Measurements from ENCODE around the gene IGFBP1.

Gene IGFBP1

DNA sequence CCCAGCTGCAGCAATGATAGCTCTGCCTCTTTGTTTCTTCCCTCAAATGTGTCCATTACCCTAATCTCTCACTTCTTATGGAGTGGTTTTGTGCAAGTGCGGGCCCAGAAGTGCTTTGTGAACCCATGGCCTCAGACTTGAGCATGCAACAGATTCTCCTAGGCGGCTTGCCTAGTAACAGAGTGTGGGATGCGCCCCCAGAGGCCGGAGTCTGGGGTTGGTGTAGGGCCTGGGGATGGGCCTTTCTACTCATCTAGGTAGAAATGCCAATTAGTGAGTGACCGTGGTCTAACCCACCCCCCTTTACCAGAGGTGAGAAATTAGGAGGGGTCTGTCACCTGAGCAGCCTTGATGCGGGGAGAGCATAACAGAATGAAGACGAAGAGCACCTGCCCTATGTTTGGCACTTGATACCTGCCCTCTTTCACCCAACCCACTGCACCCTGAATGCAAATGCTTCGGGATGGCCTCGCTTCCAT is 7.0 kb upstream of the IGFBP1 start:
- DNase-seq = no peak

DNA sequence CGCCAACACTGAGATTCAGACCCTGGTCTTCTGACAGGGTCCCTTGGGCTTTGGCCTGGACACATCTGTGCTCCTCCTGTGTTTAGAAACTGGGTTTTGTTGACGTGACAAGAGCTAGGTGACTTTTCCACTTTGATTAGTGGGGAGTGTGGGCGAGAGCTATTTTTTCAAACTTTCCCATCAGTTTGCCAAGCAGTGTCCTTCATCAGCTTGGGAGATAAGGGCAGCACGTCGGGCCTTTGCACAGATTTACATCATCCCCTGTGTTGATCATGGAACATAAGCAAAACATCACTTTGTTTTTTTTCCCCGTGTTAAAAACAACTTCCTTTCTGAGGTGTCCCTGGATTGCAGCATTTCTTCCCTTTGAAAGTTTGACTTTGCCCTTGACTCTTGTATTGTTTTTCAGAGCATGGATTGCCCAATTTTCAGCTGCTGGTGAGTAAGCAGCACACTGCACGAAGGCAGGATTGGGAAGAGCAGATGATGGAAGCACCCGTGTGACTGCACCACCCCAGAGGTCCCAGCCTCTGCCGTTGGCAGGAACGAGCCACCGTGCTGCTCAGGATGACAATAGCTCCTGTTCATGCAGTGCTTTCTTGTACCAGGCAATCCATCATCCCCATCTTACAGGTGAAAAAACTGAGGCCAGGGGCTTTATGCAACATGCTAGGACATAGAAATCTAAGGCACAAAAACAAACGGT is 6.4 kb upstream of the IGFBP1 start:
- no peak for DNase-seq

DNA sequence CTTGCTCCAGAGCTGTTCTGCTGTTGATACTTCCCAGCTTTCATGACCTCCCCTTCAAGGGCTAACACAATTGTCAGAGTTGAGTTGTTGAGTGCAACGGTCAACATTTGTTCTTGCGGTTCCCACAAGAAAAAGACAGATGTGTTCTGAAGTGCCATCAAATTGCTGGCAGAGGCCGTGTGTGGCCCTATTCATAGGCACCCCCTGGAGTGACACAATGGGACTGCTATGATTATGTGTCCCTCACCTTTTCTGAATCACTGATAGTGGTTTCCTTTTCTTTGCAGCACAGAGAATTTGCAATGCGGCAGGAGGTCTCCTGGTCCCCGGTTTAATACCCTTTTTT is 5.8 kb upstream of the IGFBP1 start:
- DNase-seq = peak; percentile 77

DNA sequence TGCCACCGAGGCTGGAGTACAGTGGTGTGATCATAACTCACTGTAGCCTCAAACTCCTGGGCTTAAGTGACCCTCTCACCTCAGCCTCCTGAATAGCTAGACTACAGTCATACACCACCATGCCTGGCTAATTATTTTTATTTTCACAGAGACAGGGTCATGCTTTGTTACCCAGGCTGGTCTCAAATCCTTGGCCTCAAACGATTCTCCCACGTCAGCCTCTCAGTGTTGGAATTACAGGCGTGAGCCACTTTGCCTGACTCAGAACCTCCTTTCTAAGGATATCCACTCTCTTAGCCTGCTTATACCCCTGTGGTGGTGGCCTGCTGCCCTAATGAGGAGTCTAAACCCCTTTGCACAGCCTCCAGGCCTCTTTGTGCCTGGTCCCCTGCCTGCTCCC is 4.2 kb upstream of the IGFBP1 start:
- no peak for DNase-seq

DNA sequence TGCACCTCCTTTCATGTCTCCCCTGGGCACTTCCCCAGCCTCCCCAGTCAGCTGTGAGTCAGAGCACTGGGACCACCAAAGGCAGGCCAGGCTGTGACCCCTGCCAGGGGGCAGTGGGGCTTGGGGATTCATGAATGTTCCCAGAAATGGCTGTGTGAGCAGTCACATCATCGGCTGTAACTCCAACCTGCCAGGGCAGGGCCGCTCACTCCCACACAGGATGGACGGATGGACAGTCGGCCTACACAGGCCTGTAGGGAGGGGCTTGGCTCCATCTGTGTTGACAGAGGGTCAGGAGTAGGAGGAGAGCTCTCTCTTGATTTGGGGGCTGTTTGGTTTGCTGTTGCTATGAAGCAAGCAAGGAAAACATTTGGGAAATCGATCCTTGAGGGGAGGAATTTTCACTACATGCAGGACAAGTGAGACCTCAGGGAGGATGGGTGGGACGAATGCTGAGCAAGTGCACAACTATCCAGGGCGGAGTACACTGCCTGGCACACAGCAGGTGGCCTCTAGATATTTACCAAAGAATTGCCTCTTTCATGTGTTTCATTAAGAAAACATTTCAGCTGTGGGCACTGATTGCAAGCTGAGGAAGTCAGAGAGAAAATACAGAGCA is 2.9 kb upstream of the IGFBP1 start:
- DNase-seq = no peak

DNA sequence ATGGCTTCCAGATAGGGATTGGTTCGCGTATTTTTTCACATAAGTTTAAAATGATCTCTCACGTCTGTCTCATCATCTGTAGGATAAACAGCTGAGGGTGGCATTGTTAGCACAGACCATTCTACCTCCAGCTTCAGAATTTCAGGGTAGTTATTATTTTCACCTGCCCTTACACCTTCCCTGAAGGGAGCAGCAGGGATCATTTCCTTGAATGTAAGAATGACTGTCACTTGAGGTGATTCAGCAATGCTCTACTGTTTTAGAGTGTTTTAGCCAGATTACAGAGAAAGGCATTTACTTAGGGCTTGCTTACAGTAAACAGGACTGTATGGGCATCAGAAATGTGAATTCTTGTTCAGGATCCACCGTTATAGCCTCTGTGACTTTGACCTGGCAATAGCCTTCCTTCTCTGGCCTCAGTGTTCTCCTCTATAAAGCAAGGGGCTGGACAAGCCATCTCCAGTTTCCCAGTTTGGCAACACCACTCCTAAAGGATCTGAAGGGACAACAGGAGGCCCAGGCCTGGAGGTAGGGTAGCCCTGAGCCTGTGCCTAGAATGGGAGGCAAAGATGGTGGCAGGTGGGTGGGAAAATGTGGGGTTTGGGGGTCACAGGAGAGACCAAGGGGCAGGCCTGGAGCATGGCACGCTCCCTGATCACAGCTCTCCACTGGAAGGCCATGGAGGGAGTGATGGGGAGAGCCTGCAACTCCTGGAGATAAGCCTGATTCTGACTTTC is 1.2 kb upstream of the IGFBP1 start:
- DNase-seq = no peak

DNA sequence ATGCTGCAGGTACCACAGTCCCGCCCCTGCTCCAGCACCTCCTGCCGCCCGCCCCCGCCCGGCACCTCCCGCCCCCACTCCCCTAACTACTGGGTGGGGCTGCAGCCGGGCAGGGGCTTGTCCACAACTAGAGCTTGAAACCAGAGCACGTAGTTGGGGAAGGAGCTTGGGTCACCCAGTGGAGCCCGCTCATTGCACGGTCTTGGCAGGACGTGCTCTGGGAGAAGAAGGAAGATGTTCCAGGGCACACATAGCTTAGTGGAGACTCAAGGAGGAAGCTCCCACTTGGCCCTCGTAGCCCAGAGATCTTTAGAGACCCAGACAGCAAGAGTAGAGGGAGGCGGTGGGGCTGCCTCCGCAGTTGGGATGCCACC is 692 bp downstream of the IGFBP1 start:
- no peak for DNase-seq

DNA sequence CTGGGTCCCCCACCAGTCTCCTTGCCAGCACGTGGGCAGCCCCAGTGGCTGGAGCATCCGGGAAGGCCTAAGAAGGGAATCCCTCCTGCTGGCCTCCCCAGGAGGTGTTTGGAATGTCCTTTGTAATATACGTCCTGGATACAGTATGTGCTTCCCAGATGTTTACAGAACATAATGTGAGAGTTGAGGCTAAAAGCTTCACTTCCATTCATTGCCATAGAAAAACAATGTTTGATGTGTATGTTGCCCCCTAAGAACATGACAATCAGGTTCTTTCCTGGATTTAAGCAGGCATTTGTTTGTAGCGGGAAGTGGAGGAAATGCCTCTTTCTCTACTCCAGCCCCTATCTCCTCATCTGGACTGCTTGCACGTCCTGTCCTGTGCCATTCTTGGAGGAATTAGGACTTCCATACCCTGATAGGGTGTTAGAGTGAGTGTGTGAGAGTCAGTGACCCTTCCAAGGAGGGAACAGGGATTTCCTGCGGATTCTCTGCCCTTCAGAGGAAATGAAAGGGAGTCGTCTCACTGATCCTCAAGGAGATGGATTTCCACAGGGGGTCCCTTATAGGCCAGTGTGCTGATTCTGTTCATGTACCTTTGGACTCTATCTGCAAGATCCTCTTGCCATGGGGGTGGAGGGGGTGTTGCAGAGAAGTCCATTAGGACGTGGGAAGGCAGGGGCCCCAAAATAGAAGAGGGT is 1.2 kb downstream of the IGFBP1 start:
- no peak for DNase-seq

DNA sequence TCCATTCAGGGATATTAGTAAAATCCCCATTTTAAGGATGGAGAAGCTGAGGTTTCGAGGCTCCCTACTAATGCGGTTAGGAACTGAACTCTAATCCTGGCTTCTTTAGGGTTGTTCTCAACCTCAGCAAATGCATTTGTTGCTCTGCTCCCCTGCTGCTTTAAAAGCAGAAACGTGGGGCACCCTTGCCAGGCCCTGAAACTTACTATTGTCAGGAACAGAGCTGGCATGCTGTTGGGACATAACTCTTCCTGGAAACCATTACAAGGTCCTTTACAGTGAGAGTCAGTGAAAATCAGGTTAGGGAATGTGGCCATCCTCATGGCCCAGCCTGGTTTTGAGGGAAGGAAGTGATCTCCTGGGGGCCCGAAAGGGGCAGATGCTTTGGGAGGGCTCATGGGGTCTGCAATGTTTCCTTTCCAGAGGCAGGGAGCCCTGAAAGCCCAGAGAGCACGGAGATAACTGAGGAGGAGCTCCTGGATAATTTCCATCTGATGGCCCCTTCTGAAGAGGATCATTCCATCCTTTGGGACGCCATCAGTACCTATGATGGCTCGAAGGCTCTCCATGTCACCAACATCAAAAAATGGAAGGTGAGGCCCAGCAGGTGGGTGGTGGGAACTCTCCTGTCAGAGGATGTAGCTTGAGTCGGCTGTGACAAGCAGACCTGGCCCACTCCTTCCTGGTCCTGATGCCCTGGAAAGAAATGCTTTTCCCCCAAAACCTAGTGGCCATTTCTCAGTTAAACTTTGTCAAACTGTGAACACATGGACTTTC is 2.0 kb downstream of the IGFBP1 start:
- DNase-seq = no peak

DNA sequence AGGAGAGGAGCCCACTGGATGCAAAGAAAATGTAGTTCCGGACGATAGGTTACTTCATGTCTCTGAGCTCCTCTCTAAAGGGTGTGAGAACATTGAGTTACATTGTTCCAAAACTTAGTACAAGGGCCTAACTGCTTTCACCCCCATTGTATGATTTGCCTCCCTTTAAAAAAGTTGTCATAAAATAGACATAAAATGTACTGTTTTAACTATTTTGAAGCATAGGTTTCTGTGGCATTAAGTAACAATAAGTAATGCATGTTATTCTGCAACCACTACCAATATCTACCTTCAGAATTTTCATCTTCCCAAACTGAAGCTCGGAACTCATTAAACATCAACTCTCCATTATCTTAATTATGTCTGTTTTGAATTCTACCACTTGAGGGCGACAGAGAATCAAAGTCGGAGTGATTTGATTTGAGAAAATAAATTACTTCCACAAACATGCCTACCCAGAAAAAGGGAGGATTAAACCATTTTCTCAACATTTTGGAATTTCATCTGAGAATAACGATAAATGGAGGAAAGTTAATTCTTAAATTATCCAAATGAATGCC is 2.7 kb downstream of the IGFBP1 start:
- peak; percentile 2 for DNase-seq

DNA sequence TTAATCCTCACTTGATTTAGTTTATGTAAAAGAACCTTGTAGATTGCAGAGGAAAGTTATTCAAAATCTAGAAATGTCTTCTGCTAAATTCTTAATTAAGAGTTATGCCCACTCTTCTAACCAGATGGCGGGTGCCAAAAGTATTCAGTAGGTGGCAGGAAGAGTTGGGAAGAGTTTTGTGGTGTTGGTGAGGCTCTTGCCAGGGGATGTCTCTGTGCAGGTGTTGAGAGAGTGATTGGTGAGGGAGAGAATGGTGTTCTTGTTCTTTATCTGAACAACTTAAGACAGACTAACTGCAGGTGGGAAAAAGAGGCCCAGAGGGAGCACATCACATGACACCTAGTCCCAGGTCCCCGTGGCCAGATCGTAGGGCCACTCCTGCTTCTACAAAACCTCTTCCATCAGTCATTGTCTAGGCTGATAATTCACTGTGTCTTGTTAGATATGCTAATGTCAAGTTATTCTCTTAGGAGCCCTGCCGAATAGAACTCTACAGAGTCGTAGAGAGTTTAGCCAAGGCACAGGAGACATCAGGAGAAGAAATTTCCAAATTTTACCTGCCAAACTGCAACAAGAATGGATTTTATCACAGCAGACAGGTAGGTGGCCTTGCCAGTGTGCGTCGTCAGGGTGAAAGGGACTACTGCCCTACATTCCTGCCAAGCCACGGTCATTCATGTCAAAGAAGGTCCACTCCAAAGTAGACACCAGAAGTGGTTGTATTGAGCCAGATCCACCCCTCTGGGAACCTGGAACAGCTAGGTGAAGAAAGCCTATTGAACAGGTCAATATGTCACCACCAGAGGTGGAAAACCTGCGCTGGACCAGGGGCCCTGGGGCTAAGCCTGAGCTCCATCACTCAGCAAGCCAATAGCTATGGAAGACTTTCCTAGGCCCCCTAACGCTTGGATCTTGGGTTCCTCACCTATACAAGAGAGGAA is 3.4 kb downstream of the IGFBP1 start:
- DNase-seq = no peak

DNA sequence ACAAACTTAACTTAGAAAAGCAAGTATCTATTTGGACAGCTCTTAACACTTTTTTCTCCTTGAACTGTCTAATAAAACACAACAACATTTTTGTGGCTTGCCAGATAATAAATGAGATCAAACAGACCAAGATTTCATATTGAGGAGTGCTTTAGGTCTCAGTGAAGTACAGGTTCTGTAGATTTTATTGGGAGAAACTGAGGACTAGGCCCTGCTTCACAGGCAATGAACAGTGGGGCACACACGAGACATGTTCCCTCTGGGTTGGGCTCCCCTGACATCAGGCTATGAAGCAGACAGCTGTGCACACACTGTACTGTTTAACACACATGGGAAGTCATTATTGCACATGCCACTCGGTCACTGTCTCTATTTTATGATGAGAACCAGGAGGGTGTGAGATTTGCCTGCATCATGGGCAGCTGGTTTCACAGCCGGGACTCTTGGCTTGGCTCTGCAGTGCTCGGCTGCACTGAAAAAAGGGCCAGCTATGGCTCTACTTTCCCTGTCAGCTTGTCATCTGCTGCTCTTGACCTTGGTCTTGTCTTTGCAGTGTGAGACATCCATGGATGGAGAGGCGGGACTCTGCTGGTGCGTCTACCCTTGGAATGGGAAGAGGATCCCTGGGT is 4.2 kb downstream of the IGFBP1 start:
- no peak for DNase-seq

DNA sequence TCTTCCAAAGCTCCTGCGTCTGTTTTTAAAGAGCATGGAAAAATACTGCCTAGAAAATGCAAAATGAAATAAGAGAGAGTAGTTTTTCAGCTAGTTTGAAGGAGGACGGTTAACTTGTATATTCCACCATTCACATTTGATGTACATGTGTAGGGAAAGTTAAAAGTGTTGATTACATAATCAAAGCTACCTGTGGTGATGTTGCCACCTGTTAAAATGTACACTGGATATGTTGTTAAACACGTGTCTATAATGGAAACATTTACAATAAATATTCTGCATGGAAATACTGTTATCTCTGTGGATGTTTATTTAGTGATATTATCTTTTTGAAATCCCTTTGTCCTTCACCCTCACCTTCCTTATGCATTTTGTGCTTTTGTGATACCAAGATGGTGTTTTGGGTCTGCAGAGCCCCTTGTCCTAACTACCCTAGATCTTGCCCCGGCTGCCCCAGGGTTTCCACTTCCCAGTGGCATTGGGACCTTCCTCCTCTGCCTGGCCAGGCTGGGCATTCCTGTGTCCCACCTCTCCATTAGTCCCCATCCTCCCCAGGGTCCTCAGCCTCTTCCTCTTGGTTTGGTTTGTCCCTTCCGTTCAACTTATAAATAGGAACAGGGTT is 5.2 kb downstream of the IGFBP1 start:
- no peak for DNase-seq

DNA sequence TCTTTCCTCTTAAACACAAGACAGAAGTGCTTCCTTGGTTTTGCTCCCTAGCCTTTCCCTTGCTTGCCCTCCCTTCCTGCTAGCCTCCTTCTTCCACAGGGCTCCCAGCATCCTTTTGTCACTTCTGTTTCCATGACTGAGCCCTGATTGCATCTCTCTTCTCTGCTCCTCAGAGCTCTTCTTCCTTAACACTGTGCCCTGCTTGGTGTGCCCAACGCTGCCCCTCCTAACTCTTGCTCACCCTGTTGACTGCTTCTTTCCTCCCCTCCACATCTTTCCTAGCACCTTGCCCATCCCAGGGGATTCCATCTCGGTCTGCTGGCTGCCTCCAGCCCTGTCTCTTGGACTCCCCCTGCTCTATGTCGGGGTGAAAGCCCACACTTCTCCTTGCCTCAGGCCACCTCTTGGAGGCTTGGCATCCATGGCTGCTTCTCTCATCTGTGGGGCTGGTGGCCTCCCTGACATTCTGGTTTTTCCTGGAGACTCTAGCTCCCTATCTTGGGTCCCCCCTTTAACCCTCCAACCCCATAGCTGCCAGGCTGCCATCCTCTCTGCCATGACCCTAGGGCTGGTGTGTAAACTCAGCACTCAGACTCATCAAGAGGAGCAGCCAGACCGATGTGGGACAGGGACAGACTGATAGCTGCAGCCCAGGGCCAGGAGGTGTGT is 5.8 kb downstream of the IGFBP1 start:
- no peak for DNase-seq

DNA sequence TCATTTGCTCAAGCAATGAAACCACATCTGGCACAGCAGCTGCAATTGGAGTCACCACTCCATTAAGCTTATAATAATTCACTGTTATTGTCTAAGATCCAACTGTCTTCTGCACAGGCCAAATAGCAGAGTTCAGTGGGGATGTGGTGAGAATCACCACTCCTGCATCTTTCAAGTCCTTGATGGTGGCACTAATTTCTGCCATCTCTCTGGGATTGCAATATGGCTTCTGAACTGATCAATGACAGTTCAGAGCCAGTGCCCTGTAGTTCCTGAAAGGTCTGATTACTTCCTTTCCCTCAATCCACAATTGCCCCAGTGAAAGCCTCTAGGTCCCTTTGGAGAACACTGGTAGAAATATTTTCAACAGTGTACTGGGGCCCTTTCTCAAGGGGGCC is 6.4 kb downstream of the IGFBP1 start:
- no peak for DNase-seq

DNA sequence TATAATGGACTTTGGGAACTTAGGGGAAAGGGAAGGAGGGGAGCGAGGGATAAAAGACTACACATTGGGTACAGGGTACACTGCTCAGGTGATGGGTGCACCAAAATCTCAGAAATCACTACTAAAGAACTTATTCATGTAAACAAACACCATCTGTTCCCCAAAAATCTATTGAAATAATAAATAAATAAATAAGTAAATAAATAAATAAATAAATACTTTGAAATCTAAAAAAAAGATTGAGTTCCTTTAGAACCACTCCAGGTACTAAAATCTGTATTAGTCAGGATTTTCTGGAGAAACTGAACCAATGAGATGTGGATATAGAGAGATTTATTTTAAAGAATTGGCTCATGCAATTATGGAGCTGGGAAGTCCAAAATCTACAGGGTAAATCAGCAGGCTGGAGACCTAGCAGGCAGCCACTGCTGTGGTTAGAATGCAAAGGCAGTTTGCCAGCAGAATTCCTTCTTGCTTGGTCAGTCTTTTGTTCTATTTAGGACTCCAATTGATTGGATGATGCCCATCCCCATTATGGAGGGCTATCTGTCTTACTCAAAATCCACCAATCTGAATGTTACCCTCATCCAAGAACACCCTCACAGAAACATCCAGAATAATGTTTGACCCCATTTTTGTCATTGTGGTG is 8.9 kb downstream of the IGFBP1 start:
- no peak for DNase-seq

DNA sequence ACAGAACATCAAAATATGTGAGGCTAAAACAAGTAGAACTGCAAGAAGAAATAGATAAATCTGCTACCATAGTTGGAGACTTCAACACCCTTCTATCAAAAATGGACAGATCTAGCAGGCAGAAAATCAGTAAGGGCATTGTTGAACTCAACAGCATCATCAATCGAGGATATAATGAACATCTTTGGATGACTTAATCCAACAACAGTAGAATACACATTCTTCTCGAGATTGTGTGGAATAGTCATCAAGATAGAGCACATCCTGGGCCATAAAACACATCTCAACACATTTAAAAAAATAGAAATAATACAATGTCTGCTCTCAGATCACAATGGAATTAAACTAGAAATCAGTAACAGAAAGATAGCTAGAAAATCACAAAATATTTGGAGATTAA is 9.9 kb downstream of the IGFBP1 start:
- DNase-seq = no peak

DNA sequence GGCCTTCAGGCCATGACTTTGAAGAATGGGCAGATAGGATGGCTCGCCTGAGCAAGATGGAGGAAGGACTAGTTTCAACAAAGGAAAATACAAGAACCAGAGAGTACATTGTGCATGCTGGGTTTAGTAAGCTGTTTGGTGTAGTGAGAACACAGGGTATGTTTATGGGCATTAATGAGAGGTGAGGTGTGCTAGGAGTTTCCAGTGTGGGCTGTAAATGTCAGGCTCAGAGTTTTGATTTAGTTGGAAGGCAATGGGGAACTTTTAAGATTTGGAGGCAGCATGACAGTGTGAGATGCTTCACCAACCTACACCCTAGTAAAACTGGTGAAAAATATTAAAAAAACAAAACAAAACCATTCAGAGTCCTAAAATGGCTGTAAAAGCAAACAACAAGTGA is 13.3 kb downstream of the IGFBP1 start:
- DNase-seq = no peak

DNA sequence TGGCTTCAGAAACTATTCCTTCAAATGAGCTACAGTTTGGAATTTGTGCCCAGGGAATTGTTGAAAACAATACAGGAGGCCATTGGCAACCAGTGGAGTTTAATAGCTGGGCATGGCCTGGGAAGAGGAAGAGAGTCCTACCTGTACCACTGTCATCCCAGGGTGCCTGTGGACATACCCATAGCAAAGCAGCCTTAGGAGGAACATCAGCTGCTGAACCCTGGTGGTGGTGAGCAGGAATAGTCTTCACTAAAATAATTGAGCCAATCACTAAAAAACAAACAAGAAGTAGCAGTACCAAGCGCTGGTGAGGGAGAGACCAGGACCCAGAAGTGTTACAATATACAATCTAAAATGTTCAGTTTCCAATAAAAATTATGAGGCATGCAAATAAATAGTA is 14.5 kb downstream of the IGFBP1 start:
- no peak for DNase-seq

All from DMS153 (cell line).